Peyer's patch (tissue), 4 donors: ENCODE results near the gene SH2D7.

Experiments used
- CTCF ChIP-seq, 6 experiments: fragments of 450-650 bp in 4 of 6; fragments of 200-600 bp in 2 of 6; sonication (generic) in 1 of 6; IDR thresholded peaks; one replicate each; pipeline ENCODE4 v1.5.1; 2017 to 2019; ENCODE audit warnings: antibody characterized with exemption in 6 of 6, mild to moderate bottlenecking in 3 of 6, moderate library complexity in 1 of 6
- POLR2A ChIP-seq, 2 donors: fragments of 450-650 bp; IDR thresholded peaks; one replicate each; pipeline ENCODE4 v1.5.1; 2017; ENCODE audit warnings: antibody characterized with exemption in 2 of 2, mild to moderate bottlenecking in 2 of 2, moderate library complexity in 2 of 2

DNA sequence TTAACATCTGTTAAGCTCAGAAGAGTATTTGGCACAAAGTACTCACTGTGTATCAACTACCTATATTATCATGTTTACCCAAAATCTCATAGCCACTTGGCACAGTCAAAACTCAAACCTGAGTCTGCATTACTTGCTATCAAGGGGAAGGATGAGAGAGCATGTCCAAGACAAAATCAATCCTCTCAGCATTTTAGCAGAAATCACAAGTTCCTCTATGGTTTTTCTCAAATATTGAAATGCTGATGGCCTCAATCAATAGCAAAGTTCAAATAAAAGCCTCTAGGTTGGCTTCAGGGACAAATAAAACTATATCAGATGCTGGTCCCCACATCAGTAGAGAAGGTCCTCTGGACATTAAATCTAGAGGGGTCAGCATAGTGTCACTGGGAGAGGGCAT lies 29.1 kb upstream of the SH2D7 start:
- TF ChIP-seq CTCF (IDR thresholded peaks at IDR 0.05) (no peak), POLR2A (IDR thresholded peaks at IDR 0.05) (no peak)
